SJSA1 (cell line): ENCODE results near the gene CARD9. TPM values are rescaled to one million over a fixed set of nuclear protein-coding genes. Genes with fewer than 3 reads are reported as not detected.

Experiments used
- DNase-seq, 2 experiments: peaks; one replicate each; pipeline ENCODE4 v3.0.0-alpha.2; 2015 to 2020; ENCODE audit warnings: low spot score in 2 of 2, low read depth in 1 of 2
- H3K27ac ChIP-seq: fragments of 250-450 bp; sonication (Bioruptor Pico); 2 replicates; pipeline ENCODE4 v1.5.1; 2020; ENCODE audit warnings: mild to moderate bottlenecking, moderate library complexity
- H3K27me3 ChIP-seq: fragments of 250-450 bp; sonication (Bioruptor Pico); replicated peaks from 2 replicates; pipeline ENCODE4 v1.5.1; 2020; ENCODE audit warnings: mild to moderate bottlenecking, moderate library complexity
- H3K36me3 ChIP-seq: fragments of 250-450 bp; sonication (Bioruptor Pico); 2 replicates; pipeline ENCODE4 v1.5.1; 2020; ENCODE audit warnings: mild to moderate bottlenecking
- H3K4me1 ChIP-seq: fragments of 250-450 bp; sonication (Bioruptor Pico); replicated peaks from 2 replicates; pipeline ENCODE4 v1.6.1; 2021; ENCODE audit warnings: mild to moderate bottlenecking
- H3K4me3 ChIP-seq: fragments of 250-450 bp; sonication (Bioruptor Pico); 2 replicates; pipeline ENCODE4 v1.5.1; 2020; ENCODE audit warnings: mild to moderate bottlenecking
- H3K9me3 ChIP-seq: fragments of 250-450 bp; sonication (Bioruptor Pico); replicated peaks from 2 replicates; pipeline ENCODE4 v1.5.1; 2020; ENCODE audit warnings: mild to moderate bottlenecking
- total RNA-seq: library from RNA; depleted of rRNA; stranded (reverse); fragments of >200 nt; shearing (Covaris generic); gene quantifications from 2 replicates; pipeline ENCODE4 v1.2.3, GENCODE V29; 2014

CARD9 gene
- total RNA-seq, 1 experiment from 2014 or later, result 0.32 TPM

DNA sequence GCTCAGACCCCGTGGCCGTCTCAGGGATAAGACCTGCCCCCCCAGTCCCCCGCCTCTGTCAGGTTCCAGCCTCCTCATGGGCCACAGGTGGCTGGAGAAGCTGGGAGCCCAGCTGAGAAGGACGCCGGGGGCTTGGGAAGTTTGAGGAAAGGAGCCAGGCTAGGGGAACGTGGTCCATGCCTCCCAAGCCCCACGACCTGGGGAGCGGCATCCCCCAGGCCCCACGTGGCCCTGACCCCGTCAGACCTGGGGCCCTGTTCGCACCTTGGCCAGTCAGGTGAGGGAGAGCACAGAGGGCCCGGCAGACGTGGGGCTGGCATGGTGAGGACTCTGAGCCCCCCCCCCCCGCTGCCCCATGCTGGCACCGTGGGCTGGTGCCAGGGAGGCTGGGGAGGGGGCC, 42.4 kb downstream of the CARD9 start:
- Histone ChIP-seq H3K4me1 (peaks cover 70% of the 10 kb centered on the region), H3K27me3 (no peaks in the 10 kb centered on the region), H3K27ac (no peak overlapping the region), H3K9me3 (no peaks in the 10 kb centered on the region), H3K36me3 (peaks cover 69% of the 10 kb centered on the region), H3K4me3 (no peak overlapping the region)
- DNase-seq, result no peak

DNA sequence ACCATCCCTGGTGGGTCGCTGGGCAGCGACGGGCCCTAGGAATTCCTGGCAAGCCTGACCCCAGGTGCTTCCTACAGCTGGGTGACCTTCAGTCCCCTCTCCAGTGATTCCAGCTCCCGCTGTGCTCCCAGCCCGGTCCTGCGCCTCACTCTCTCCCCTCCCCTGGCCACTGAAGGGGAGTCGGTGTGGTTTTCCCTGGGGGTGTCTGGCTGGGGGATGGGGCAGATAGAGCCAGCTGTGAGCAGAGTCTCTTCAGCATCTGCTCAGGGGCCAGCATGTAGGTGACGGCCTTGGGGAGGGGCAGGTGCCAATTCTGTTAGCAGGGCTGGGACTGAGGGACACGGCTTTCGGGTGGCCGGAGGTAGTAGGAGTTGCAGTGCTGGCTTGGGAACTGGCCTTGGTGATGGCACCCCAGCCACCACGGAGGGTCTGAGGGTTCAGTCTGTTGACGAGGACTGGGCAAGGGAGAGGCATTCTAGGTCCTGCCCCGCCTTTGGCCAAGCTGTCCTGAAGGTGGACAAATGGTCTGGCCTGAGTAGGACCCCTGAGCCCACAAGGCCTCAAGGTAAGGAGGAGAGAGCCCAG, 43.0 kb downstream of the CARD9 start:
- H3K9me3 ChIP-seq, result no peaks in the 10 kb centered on the region
- H3K36me3 ChIP-seq, result peaks cover 67% of the 10 kb centered on the region
- H3K4me1 ChIP-seq, result peaks cover 70% of the 10 kb centered on the region
- DNase-seq, result no peak
- H3K27me3 ChIP-seq, result no peaks in the 10 kb centered on the region
- peak overlapping the region; percentile 20; the same call in 1 of the 2 replicates for H3K4me3 ChIP-seq
- no peak overlapping the region for H3K27ac ChIP-seq

DNA sequence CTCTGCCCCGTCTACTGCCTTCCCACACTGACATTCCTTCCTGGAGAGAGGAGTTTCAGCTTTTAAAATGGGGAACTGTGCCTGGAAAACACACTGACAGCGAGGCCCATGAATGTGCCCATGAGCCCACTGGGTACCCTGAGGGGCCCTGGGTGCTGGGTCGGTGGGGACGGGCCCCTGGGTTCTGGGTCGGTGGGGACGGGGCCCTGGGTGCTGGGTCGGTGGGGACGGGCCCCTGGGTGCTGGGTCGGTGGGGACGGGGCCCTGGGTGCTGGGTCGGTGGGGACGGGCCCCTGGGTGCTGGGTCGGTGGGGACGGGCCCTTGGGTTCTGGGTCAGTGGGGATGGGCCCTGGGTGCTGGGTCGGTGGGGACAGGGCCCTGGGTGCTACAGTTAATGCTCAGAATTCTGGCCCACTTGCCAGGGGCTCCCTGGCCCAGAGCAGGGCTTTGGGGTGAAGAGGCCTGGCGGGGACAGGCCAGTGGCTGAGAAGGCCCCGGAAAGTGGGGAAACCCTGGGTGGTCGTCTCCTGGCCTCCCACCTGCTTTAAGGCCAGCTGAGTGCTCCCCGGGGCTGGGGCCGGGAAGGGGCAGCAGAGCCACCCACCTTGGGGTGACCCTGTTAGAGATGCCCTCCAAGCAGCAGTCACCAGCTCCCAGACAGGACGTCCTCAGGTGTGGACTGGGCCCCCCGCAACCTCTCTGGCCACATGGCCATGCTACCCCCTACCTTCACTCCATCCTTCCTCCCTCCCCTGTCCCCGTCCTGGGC, 43.6 kb downstream of the CARD9 start:
- Histone ChIP-seq H3K9me3 (no peaks in the 10 kb centered on the region), H3K27me3 (no peaks in the 10 kb centered on the region), H3K27ac (no peak overlapping the region), H3K36me3 (peaks cover 60% of the 10 kb centered on the region), H3K4me1 (peaks cover 70% of the 10 kb centered on the region), H3K4me3 (peak overlapping the region; percentile 84)
- no peak for DNase-seq

DNA sequence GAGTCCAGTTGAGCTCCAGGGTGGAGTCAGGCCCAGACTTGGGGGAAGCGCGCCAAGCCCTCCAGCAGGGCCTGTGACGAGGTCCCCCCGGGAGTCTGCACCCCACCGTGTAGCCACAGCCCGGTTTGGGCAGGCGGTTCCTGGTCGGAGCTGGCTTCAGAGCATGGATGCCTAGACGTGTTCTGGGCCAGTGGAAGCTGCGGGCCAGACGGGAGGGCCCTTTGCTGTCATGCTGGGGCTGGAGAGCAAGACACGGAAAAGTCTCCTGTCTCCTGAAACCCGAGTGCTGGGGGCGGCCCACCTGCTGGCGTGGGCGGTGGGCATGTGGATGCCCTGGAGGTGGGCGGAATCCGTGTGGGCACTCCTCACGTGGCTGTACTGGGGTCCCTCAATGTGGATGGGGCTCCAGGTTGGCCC, 44.2 kb downstream of the CARD9 start:
- peaks cover 70% of the 10 kb centered on the region for H3K4me1 ChIP-seq
- H3K9me3 ChIP-seq, result no peaks in the 10 kb centered on the region
- H3K36me3 ChIP-seq, result peaks cover 56% of the 10 kb centered on the region
- DNase-seq, result no peak
- H3K27ac ChIP-seq, result no peak overlapping the region
- H3K4me3 ChIP-seq, result peak overlapping the region; percentile 84
- no peaks in the 10 kb centered on the region for H3K27me3 ChIP-seq

DNA sequence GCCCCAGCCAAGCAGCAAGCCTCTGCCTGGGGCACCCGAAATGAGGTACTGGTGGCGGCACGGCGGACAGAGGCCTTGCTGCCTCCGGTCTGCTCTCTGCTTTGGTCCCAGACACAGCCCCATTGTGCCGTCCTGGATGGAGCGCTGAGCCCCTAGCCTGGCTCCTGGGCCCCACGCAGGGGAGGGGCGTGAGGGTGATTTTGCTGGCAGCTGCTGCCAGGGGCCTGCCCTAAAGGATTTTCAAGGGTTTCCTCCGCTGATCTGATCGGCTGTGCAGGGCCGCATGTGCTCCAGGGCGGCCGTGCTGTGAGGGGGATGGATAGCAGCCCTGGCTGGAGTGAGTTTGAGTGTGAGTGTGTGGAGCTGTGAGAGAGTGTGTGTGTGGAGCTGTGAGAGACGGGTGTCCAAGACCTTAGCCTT, 44.8 kb downstream of the CARD9 start:
- Histone ChIP-seq H3K27ac (peak overlapping the region; percentile 36), H3K4me3 (peak overlapping the region; percentile 84), H3K27me3 (no peaks in the 10 kb centered on the region), H3K4me1 (peaks cover 67% of the 10 kb centered on the region), H3K36me3 (peaks cover 50% of the 10 kb centered on the region), H3K9me3 (no peaks in the 10 kb centered on the region)
- peak in 1 of 2 experiments; percentile 45 for DNase-seq

DNA sequence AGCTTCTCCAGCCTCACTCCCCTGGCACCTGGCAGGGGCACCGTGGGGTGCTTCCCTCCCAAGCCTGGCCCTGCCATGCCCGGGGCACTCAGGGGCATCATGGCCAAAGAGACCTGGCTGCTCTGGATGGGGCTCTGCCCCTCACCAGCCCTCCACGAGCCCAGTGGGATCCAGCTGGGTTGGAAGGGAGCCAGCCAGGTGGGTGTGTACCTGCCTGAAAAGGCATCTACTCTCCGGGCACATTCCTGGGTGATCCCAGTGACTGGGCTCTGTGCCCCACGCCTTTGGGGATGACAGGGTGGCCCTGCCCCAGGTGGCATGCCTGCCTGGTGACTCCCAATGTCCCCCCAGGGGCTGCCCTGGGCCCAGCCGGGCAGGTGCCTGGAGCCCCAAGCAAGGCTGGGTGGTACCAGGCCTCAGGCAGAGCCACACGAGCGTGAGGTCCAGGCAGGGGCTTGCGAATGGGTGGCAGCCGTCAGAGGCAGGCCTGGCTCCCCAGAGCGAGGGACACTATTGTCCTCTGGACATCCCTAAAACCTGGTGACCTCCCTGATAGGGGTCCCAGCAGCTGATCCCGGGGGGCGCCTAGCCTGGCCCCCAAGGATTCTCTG, 45.4 kb downstream of the CARD9 start:
- Histone ChIP-seq H3K9me3 (no peaks in the 10 kb centered on the region), H3K36me3 (peaks cover 45% of the 10 kb centered on the region), H3K4me1 (peaks cover 62% of the 10 kb centered on the region), H3K27ac (peak overlapping the region; percentile 36), H3K27me3 (no peaks in the 10 kb centered on the region), H3K4me3 (peak overlapping the region; percentile 84)
- no peak for DNase-seq

DNA sequence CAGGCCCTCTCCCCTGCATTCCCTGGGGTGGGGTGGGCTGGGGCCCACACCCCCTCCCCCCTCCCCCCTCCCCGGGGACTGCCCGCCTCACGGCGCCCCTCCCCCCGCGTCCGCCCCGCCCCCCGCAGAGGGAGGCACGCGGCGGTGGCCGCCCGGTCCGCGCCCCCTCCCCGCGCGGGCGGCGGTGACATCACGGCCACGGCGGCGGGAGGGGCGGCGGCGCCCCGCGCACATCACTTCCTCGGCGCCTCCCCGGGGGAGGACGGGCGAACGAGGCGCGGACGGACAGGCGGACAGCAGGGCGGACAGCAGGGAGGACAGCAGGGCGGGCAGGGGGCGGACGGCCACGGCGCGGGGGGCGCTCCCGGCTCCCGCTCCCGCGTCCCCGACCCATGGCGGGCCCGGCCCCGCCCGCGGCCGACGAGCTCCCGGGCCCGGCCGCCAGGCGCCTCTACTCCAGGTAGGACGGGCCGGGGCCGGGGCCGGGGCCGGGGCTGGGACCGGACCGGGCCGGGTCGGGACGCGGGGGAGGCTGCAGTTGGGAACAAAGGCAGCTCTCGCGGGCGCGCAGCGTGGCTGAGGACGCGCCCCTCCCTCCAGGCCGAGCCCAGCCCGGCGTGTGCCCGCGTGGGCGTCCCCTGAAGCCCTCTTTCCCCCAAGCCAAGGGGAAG, 46.0 kb downstream of the CARD9 start, which contains the start of gene GPSM1:
GPSM1 (plus strand) TSS at position 236 of the 671 bp plus-strand sequence; CDS start at position 393, 157 bp downstream.
- Histone ChIP-seq H3K9me3 (no peaks in the 10 kb centered on the region), H3K27me3 (no peaks in the 10 kb centered on the region), H3K4me1 (peaks cover 62% of the 10 kb centered on the region), H3K4me3 (peak within 1 kb of the TSS; percentile 84), H3K27ac (peak within 1 kb of the TSS; percentile 89), H3K36me3 (peaks cover 41% of the 10 kb centered on the region)
- DNase-seq, result peak; percentile 58 to 69

DNA sequence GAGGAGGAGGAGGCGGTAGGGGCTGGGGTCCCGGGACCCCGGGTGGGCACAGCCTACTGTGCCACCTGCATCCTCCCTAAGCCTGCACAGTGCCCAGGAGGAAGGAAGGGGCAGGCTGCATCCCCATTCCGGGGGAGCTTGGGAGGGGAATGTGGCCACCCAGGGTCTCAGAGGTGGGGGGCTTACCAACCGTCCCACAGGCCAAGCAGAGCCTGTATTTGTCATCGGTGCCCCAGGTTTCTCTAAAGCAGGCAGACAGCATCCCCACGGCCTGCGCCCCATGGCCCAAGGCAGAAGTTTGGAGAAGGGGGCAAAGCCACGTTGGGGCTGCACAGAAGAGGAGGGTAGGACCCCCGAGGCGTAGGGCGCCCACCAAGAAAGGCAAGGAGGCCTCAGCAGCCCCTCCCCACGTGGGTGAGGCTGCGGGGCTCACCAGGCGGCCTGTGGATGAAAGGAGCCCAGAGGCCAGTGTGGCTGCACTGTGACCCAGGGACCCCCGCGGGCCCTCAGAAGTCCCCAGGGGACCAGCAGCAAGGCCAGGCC, 46.6 kb downstream of the CARD9 start:
- peak overlapping the region; percentile 84 for H3K4me3 ChIP-seq

DNA sequence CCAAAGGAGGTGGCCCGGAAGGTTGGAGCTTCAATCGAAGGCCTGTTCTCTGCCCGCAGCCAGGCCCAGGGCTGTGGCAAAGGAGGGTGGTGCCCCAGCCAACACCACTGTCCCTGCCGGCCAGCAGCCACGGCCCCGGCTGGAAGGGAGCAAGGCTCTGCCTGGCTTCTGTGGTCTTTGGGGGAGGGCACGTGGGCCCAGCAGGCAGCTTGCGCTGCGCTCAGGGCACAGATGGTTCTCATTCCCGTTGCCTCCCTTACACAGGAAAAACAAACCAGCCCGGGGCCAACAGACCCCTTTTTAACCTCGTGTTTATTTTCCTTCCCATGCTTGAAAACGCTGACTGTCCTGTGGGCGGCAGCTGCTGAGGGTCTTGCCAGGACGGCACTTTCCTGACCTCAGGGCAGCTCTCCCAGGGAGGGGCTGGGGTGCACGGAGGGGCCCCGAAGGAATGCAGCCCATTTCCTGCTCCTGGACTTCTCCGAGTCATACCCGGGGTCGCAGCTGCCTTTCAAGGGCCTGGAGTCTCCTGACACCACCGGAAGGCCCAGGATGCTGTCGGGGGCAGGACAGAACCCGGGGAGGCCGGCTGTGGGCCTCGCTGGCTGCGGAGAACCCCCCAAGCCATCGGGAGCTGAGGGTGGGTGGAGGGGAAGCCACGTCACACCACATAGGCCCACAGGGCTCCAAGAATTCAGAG, 47.3 kb downstream of the CARD9 start:
- Histone ChIP-seq H3K4me1 (peaks cover 59% of the 10 kb centered on the region), H3K4me3 (peak overlapping the region; percentile 84), H3K27me3 (no peaks in the 10 kb centered on the region), H3K27ac (peak overlapping the region; percentile 89), H3K36me3 (peaks cover 29% of the 10 kb centered on the region), H3K9me3 (no peaks in the 10 kb centered on the region)
- DNase-seq, result peak; percentile 97 to 98

More for the DNA sequence above, 46.6 kb downstream of the CARD9 start:
- Histone ChIP-seq H3K9me3 (no peaks in the 10 kb centered on the region), H3K27ac (peak overlapping the region; percentile 89), H3K27me3 (no peaks in the 10 kb centered on the region), H3K4me1 (peaks cover 62% of the 10 kb centered on the region), H3K36me3 (peaks cover 35% of the 10 kb centered on the region)
- DNase-seq, result peak in 1 of 2 experiments; percentile 62

DNA sequence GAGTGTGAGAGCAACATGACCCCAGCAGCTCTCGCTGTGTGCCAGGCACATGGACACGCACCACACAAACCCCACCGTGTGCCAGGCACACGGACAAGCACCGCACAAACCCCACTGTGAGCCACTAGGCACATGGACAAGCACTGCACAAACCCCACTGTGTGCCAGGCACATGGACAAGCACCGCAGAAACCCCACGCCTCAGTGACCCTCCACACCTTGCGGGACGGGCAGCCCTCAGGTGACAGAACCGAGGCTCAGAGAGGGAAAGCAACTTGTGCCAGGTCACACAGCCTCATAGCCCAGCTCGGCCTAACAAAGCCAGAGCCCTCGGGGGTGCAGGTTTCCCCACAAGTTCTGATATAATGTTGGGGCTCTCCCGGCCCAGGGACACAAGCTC, 48.1 kb downstream of the CARD9 start:
- Histone ChIP-seq H3K36me3 (peaks cover 21% of the 10 kb centered on the region), H3K4me1 (peaks cover 53% of the 10 kb centered on the region), H3K27me3 (no peaks in the 10 kb centered on the region), H3K4me3 (no peak overlapping the region), H3K9me3 (no peaks in the 10 kb centered on the region), H3K27ac (peak overlapping the region; percentile 35)
- no peak for DNase-seq

DNA sequence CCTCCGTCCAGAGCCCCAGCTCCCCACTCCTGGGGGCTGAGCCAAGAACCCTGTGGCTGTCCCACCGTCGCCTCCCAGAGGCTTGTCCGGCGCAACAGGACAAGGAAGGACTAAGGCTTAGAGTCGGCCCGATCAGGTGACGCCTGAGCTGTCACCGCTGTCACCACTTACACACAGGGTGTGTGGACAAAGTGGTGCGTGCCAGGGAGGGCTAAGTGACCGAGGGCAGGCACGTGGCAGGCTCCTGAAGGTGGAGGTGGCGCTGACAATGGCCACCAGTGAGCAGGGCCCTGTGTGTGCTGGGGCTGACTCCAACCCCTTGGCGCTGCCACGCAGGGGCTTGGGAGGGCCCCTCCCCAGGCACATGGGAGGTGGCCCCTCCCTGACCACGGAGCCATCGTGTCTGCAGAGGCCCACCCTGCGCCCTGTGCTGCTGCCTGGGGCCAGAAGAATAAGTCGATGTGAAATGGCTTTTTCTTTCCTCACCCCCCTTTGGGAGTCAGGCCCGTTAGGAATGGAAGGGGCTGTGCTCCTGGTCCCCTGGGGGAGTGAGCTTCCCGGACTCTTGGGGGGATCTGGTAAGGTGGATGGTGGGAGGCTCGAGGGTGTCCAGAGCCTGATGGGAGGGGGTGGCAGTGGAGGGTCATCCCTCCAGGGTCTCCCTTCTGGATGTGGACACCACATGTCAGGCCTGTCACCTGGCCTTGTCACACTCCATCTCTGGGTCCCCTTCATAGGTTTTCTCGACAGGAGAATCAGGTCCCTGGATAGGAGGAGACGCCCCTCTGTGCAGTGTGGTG, 48.8 kb downstream of the CARD9 start:
- H3K9me3 ChIP-seq, result no peaks in the 10 kb centered on the region
- H3K27me3 ChIP-seq, result no peaks in the 10 kb centered on the region
- H3K36me3 ChIP-seq, result peaks cover 16% of the 10 kb centered on the region
- DNase-seq, result peak in 1 of 2 experiments; percentile 43
- H3K27ac ChIP-seq, result peak overlapping the region; percentile 35
- H3K4me1 ChIP-seq, result peaks cover 48% of the 10 kb centered on the region
- no peak overlapping the region for H3K4me3 ChIP-seq

DNA sequence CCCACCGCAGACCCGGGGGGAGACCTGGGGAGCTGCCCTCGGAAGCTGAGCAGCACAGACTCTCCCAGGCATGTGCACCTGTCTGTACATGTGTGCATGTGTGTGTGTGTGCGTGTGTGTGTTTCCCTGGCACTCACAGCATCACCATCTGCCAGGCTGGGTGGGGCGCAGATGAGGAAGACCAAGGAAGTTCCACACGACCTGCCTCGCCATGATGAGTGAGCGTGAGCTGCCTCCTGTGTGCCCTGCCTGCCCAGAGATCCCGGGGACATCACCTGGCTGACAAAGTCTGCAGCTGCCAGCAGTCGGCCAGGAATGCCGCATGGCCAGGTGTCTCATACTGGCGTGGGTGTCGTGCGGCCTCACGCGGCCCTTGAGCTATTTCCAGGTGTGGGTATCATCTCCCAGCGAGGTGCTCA, 50.1 kb downstream of the CARD9 start:
- Histone ChIP-seq H3K4me3 (no peak overlapping the region), H3K4me1 (peaks cover 36% of the 10 kb centered on the region), H3K27ac (no peak overlapping the region), H3K27me3 (no peaks in the 10 kb centered on the region), H3K9me3 (no peaks in the 10 kb centered on the region), H3K36me3 (peaks cover 5% of the 10 kb centered on the region)
- DNase-seq, result no peak
